HepG2 (cell line): ENCODE measurements around the gene NFATC1. TPM values are rescaled to one million over a fixed set of nuclear protein-coding genes. Genes with fewer than 3 reads are reported as not detected.

Experiments
- ATAC-seq: fragments of 200-7000 bp; cut with Tn5 transposase; 3 replicates; pipeline ENCODE4 v1.9.1; 2020; ENCODE audit warnings: mild to moderate bottlenecking, moderate library complexity
- BruUV-seq: library from RNA; stranded (reverse); fragments of 400-500 nt; replicated peaks from 2 replicates; lab custom pipeline; 2021; lab: Mats Ljungman, UMichigan
- CTCF ChIA-PET: fragments of 300-600 bp; formaldehyde crosslinking; extraction: SDS; loops from one replicate; lab custom pipeline; 2021; ENCODE audit warnings: low total read pairs, inconsistent platforms, low intra/inter-chr PET ratio; lab: Yijun Ruan, JAX
- POLR2A ChIA-PET: fragments of 350-600 bp; sonication (Branson Sonifier 250); formaldehyde crosslinking; loops from one replicate; lab custom pipeline; 2020; ENCODE audit warnings: antibody characterized with exemption, inconsistent platforms; lab: Yijun Ruan, JAX
- DNase-seq: peaks from one replicate; pipeline ENCODE4 v3.0.0-alpha.2; 2015; ENCODE audit warnings: low spot score
- FAIRE-seq: peaks from 3 replicates; lab custom pipeline; 2011; peaks lifted over from hg19 to GRCh38; lab: Jason Lieb, UNC
- H2AFZ ChIP-seq: one replicate; pipeline ENCODE4 v1.6.1; 2011; ENCODE audit warnings: low read length, inconsistent platforms
- H3K27ac ChIP-seq: fragments of 300-600 bp; 3 replicates; pipeline ENCODE4 v1.8.0; 2011; ENCODE audit warnings: mixed run types, mild to moderate bottlenecking, mixed read lengths, low read length, inconsistent platforms; ENCODE audit not compliant: insufficient read depth; ENCODE audit errors: extremely low read length
- H3K27me3 ChIP-seq, 2 experiments: fragments of 200-600 bp in 1 of 2; 2 replicates in 1 of 2; 3 replicates in 1 of 2; pipeline versions ENCODE4 v1.6.0 to v1.8.0; 2011; ENCODE audit warnings: low read length in 2 of 2, mild to moderate bottlenecking in 2 of 2, moderate library complexity in 2 of 2, inconsistent platforms in 1 of 2; ENCODE audit not compliant: insufficient read depth in 2 of 2, control insufficient read depth in 1 of 2
- H3K36me3 ChIP-seq, 2 experiments: fragments of 200-600 bp in 1 of 2; replicated peaks in 1 of 2; 2 replicates in 1 of 2; 3 replicates in 1 of 2; pipeline versions ENCODE4 v1.5.1 to v1.8.0; 2011; ENCODE audit warnings: low read length in 2 of 2, inconsistent platforms in 1 of 2; ENCODE audit not compliant: insufficient read depth in 2 of 2, control insufficient read depth in 1 of 2
- H3K4me1 ChIP-seq: 2 replicates; pipeline ENCODE4 v1.5.1; 2012; ENCODE audit warnings: low read length, inconsistent platforms; ENCODE audit not compliant: insufficient read depth
- H3K4me2 ChIP-seq: 2 replicates; pipeline ENCODE4 v1.6.0; 2011; ENCODE audit warnings: low read depth, low read length, inconsistent platforms
- H3K4me3 ChIP-seq, 3 experiments: fragments of 200-600 bp in 1 of 3; sonication (generic), shearing (Covaris generic) in 1 of 3; replicated peaks in 1 of 3; 2 replicates each; pipeline ENCODE4 v1.5.1; 2011 to 2016; ENCODE audit warnings: low read length in 3 of 3, inconsistent platforms in 2 of 3, low read depth in 2 of 3, mild to moderate bottlenecking in 2 of 3, control low read depth in 1 of 3, mixed read lengths in 1 of 3; ENCODE audit not compliant: insufficient read depth in 1 of 3
- H3K79me2 ChIP-seq: one replicate; pipeline ENCODE4 v1.6.1; 2011; ENCODE audit warnings: low read length, inconsistent platforms; ENCODE audit not compliant: insufficient read depth
- H3K9ac ChIP-seq: 2 replicates; pipeline ENCODE4 v1.6.0; 2011; ENCODE audit warnings: mild to moderate bottlenecking, low read depth, low read length, inconsistent platforms; ENCODE audit not compliant: insufficient read depth
- H3K9me3 ChIP-seq: 2 replicates; pipeline ENCODE4 v1.5.1; 2012; ENCODE audit warnings: mild to moderate bottlenecking, low read length
- H4K20me1 ChIP-seq: 2 replicates; pipeline ENCODE4 v1.6.0; 2011; ENCODE audit warnings: inconsistent platforms, mild to moderate bottlenecking, low read length, moderate library complexity; ENCODE audit not compliant: insufficient read depth
- ATRX ChIP-seq: sonication (generic); formaldehyde crosslinking; IDR thresholded peaks from 2 replicates; pipeline ENCODE4 v1.4.0; 2020; ENCODE audit warnings: missing genetic modification reagents, borderline replicate concordance
- BCL3 ChIP-seq: sonication (generic); formaldehyde crosslinking; IDR thresholded peaks from 2 replicates; pipeline ENCODE4 v1.5.1; 2020; ENCODE audit warnings: mild to moderate bottlenecking, missing genetic modification reagents, moderate library complexity
- HIC2 ChIP-seq: sonication (generic); formaldehyde crosslinking; IDR thresholded peaks from 2 replicates; pipeline ENCODE4 v1.9.0; 2022; ENCODE audit warnings: low read depth, missing genetic modification reagents
- JARID2 ChIP-seq: sonication (generic); formaldehyde crosslinking; IDR thresholded peaks from 2 replicates; pipeline ENCODE4 v1.8.1; 2023; ENCODE audit warnings: missing genetic modification reagents, inconsistent platforms; ENCODE audit not compliant: insufficient replicate concordance
- KAT2B ChIP-seq: fragments of 150-350 bp; IDR thresholded peaks from 2 replicates; pipeline ENCODE4 v1.6.1; 2014; ENCODE audit warnings: low read depth, low read length, borderline replicate concordance
- PRDM4 ChIP-seq: sonication (generic); formaldehyde crosslinking; IDR thresholded peaks from 2 replicates; pipeline ENCODE4 v1.9.0; 2021; ENCODE audit warnings: missing genetic modification reagents, borderline replicate concordance
- TFE3 ChIP-seq: IDR thresholded peaks from 2 replicates; pipeline ENCODE4 v1.6.1; 2016
- ZNF451 ChIP-seq: sonication (generic); formaldehyde crosslinking; IDR thresholded peaks from 2 replicates; pipeline ENCODE4 v1.5.0; 2020; ENCODE audit warnings: mild to moderate bottlenecking, missing genetic modification reagents
- WGBS: methylation state at CpG from one replicate; pipeline ENCODE4 v1.1.6; 2017; ENCODE audit warnings: low lambda C conversion rate; 5-methylcytosine and 5-hydroxymethylcytosine counted together
- in situ Hi-C: cut with HindIII; loops from 2 replicates; pipeline ENCODE4 v1.10.0; 2017; ENCODE audit warnings: low pct_unique_long_range_greater_than_20kb; ENCODE audit not compliant: extremely low pct_ligation_motif_present
- intact Hi-C: fragments of 100-400 bp; cut with micrococcal nuclease; formaldehyde crosslinking; loops from one replicate; pipeline ENCODE4 v1.10.0; 2022; ENCODE audit not compliant: unreplicated experiment
- polyA plus RNA-seq, 8 experiments: library from polyadenylated mRNA; depleted of rRNA in 3 of 8; stranded (reverse) in 7 of 8; unstranded in 1 of 8; fragments of >200 nt; fragmentation: Illumina TruSeq in 4 of 8; extraction: Trizol in 4 of 8; gene quantifications; 2 replicates each; pipeline versions ENCODE4 v1.2.1 to v1.2.3, GENCODE V29; 2011 to 2016; ENCODE audit warnings: low read depth in 4 of 8, missing spikeins in 1 of 8, mixed read lengths in 1 of 8; ENCODE audit not compliant: insufficient read depth in 1 of 8
- total RNA-seq, 5 experiments: library from RNA; depleted of rRNA; stranded (reverse); fragments of >200 nt; fragmentation: Illumina TruSeq; extraction: Trizol; gene quantifications; 2 replicates each; pipeline ENCODE4 v1.2.3, GENCODE V29; 2016; ENCODE audit warnings: low read depth in 1 of 5

The NFATC1 gene
- total and polyA plus RNA-seq, 2 of the 13 experiments (the other 11 are each of a cell fraction or from before 2014, with no cell fraction given): not detected

GRCh38 chr18:79348066-79348465 is 47.7 kb upstream of the NFATC1 start (continued):
- TF ChIP-seq BCL3 (CRISPR knock-in tag) (no peak), ATRX (CRISPR knock-in tag) (no peak)
- TF ChIP-seq, all 625 proteins: peak for 0

GRCh38 chr18:79352432-79352831 is 43.3 kb upstream of the NFATC1 start:
- Histone ChIP-seq H3K9ac (no peak overlapping the region), H3K36me3 (peaks cover under 1 to 1% of the 10 kb centered on the region in 2 experiments; a peak in 2 of 5 replicates), H3K79me2 (no peaks in the 10 kb centered on the region), H3K4me1 (no peaks in the 10 kb centered on the region), H3K9me3 (no peaks in the 10 kb centered on the region), H2AFZ (no peak overlapping the region), H3K27me3 (no peaks in the 10 kb centered on the region), H4K20me1 (no peaks in the 10 kb centered on the region), H3K4me3 (no peak overlapping the region), H3K27ac (no peak overlapping the region), H3K4me2 (no peak overlapping the region)
- intact Hi-C loops: loop anchor here (10.0 kb wide), 1 partner anchor 292 kb away; no protein-coding TSS in a partner anchor
- 69% methylated on average over 6 of the region's 6 CpGs for WGBS
- no peak for TF ChIP-seq ZNF451 (CRISPR knock-in tag)
- no peak for TF ChIP-seq HIC2
- TF ChIP-seq PRDM4: no peak
- no peak for TF ChIP-seq TFE3 (CRISPR knock-in tag)
- TF ChIP-seq JARID2 (CRISPR knock-in tag): no peak
- TF ChIP-seq KAT2B: no peak
- ChIA-PET POLR2A (no interaction called here), CTCF (no interaction called here)
- BruUV-seq: no TSS peak
- ATAC-seq: no peak
- in situ Hi-C loops: no loop called here
- no peak for DNase-seq
- no peak for FAIRE-seq
